Gastroesophageal sphincter (tissue), 4 donors: ENCODE results near the gene AIG1. TPM values are rescaled to one million over a fixed set of nuclear protein-coding genes. Genes with fewer than 3 reads are reported as not detected.

Source experiments
- ATAC-seq: fragments of 150-250 bp; one replicate; pipeline ENCODE4 v1.9.1; 2016; ENCODE audit warnings: mild to moderate bottlenecking, moderate library complexity
- H3K27ac ChIP-seq, 4 donors: fragments of 200-600 bp; sonication (generic) in 3 of 4; 1 replicate in 3 of 4; 2 replicates in 1 of 4; pipeline ENCODE4 v1.5.1; 2016 to 2019
- H3K27me3 ChIP-seq: fragments of 200-600 bp; sonication (generic); one replicate; pipeline ENCODE4 v1.5.1; 2019
- H3K36me3 ChIP-seq, 2 donors: fragments of 200-600 bp; sonication (generic); one replicate each; pipeline ENCODE4 v1.5.1; 2019; ENCODE audit warnings: control low read depth in 1 of 2
- H3K4me1 ChIP-seq, 3 donors: fragments of 200-600 bp; sonication (generic); 1 replicate in 2 of 3; 2 replicates in 1 of 3; pipeline ENCODE4 v1.5.1; 2016 to 2019; ENCODE audit warnings: control low read depth in 2 of 3
- H3K4me3 ChIP-seq, 2 donors: fragments of 200-600 bp; sonication (generic); one replicate each; pipeline ENCODE4 v1.5.1; 2019; ENCODE audit warnings: mild to moderate bottlenecking in 1 of 2, moderate library complexity in 1 of 2
- H3K9me3 ChIP-seq, 3 donors: fragments of 200-600 bp; sonication (generic); one replicate each; pipeline ENCODE4 v1.5.1; 2017 to 2019; ENCODE audit warnings: control low read depth in 2 of 3
- CTCF ChIP-seq, 4 experiments: fragments of 200-600 bp in 2 of 4; fragments of 450-650 bp in 2 of 4; sonication (generic) in 1 of 4; IDR thresholded peaks; one replicate each; pipeline ENCODE4 v1.5.1; 2017 to 2019; ENCODE audit warnings: antibody characterized with exemption in 4 of 4, mild to moderate bottlenecking in 2 of 4, moderate library complexity in 2 of 4
- EP300 ChIP-seq: sonication (generic); formaldehyde crosslinking; IDR thresholded peaks from one replicate; pipeline ENCODE4 v1.6.1; 2017; ENCODE audit warnings: antibody characterized with exemption, mild to moderate bottlenecking
- POLR2A ChIP-seq, 2 donors: fragments of 450-650 bp; IDR thresholded peaks; one replicate each; pipeline ENCODE4 v1.6.1; 2017; ENCODE audit warnings: antibody characterized with exemption in 2 of 2, mild to moderate bottlenecking in 2 of 2, moderate library complexity in 1 of 2
- POLR2AphosphoS5 ChIP-seq: sonication (generic); formaldehyde crosslinking; IDR thresholded peaks from one replicate; pipeline ENCODE4 v1.6.1; 2017; ENCODE audit warnings: antibody characterized with exemption
- WGBS, 2 donors: methylation state at CpG; one replicate each; pipeline ENCODE4 v1.1.5; 2018; ENCODE audit warnings: low coverage in 1 of 2; 5-methylcytosine and 5-hydroxymethylcytosine counted together
- total RNA-seq, 4 donors: library from RNA; depleted of rRNA; stranded (reverse); fragments of >200 nt; gene quantifications; one replicate each; pipeline ENCODE4 v1.1.0, GENCODE V29; 2016

AIG1 gene
- total RNA-seq, 4 donors from 2014 or later, result 24.0 to 42.0 (median 31.5) TPM

GRCh38 chr6:143155681-143156080 lies 95.0 kb downstream of the AIG1 start:
- H3K4me1 ChIP-seq, result peaks cover 0 to 10% (median 0%) of the 10 kb centered on the region in 3 donors
- no peaks in the 10 kb centered on the region for H3K9me3 ChIP-seq
- H3K27ac ChIP-seq, result no peak overlapping the region
- WGBS, 2 donors, result 88 to 90% methylated on average over 1 of the region's 1 CpG
- H3K36me3 ChIP-seq, result no peaks in the 10 kb centered on the region
- ATAC-seq, result no peak
- no peak overlapping the region for H3K4me3 ChIP-seq
- no peaks in the 10 kb centered on the region for H3K27me3 ChIP-seq
- TF ChIP-seq CTCF (IDR thresholded peaks at IDR 0.05) (no peak), POLR2A (IDR thresholded peaks at IDR 0.05) (no peak), POLR2AphosphoS5 (no peak), EP300 (no peak)

- no peak overlapping the region for H3K4me3 ChIP-seq
- peaks cover 0 to 11% (median 0%) of the 10 kb centered on the region in 3 donors for H3K4me1 ChIP-seq
- H3K9me3 ChIP-seq, result no peaks in the 10 kb centered on the region
- H3K36me3 ChIP-seq, result no peaks in the 10 kb centered on the region
- H3K27ac ChIP-seq, result no peak overlapping the region
- WGBS, 2 donors, result 61 to 94% methylated on average over 2 of the region's 2 CpGs
- no peak for ATAC-seq
- no peak for TF ChIP-seq POLR2AphosphoS5
- TF ChIP-seq EP300, result no peak
- no peak for TF ChIP-seq CTCF (IDR thresholded peaks at IDR 0.05)
- no peak for TF ChIP-seq POLR2A (IDR thresholded peaks at IDR 0.05)
- no peaks in the 10 kb centered on the region for H3K27me3 ChIP-seq
Measured at GRCh38 chr6:143157131-143157530, 96.4 kb downstream of the AIG1 start.

GRCh38 chr6:143158113-143158581 lies 97.5 kb downstream of the AIG1 start:
- no peak overlapping the region for H3K4me3 ChIP-seq
- H3K4me1 ChIP-seq, result peaks cover 0 to 11% (median 0%) of the 10 kb centered on the region in 3 donors
- TF ChIP-seq POLR2AphosphoS5 (no peak), CTCF (IDR thresholded peaks at IDR 0.05) (no peak), POLR2A (IDR thresholded peaks at IDR 0.05) (no peak), EP300 (no peak)
- 46% methylated on average over 2 to 3 of the region's 3 CpGs for WGBS, 2 donors
- no peaks in the 10 kb centered on the region for H3K36me3 ChIP-seq
- no peaks in the 10 kb centered on the region for H3K27me3 ChIP-seq
- H3K27ac ChIP-seq, result no peak overlapping the region
- no peak for ATAC-seq
- H3K9me3 ChIP-seq, result no peaks in the 10 kb centered on the region

GRCh38 chr6:143159001-143159400 lies 98.3 kb downstream of the AIG1 start:
- H3K27ac ChIP-seq, result no peak overlapping the region
- no peaks in the 10 kb centered on the region for H3K36me3 ChIP-seq
- H3K4me3 ChIP-seq, result no peak overlapping the region
- no peak for TF ChIP-seq POLR2A (IDR thresholded peaks at IDR 0.05)
- no peak for TF ChIP-seq CTCF (IDR thresholded peaks at IDR 0.05)
- TF ChIP-seq EP300, result no peak
- TF ChIP-seq POLR2AphosphoS5, result no peak
- H3K9me3 ChIP-seq, result no peaks in the 10 kb centered on the region
- H3K4me1 ChIP-seq, result peaks cover 0 to 11% (median 0%) of the 10 kb centered on the region in 3 donors
- WGBS, 2 donors, result 80 to 85% methylated on average over 1 of the region's 1 CpG
- no peaks in the 10 kb centered on the region for H3K27me3 ChIP-seq
- ATAC-seq, result no peak

- H3K4me3 ChIP-seq, result no peak overlapping the region
- WGBS, 2 donors, result 35 to 38% methylated on average over 1 of the region's 1 CpG
- H3K27me3 ChIP-seq, result no peaks in the 10 kb centered on the region
- H3K27ac ChIP-seq, result no peak overlapping the region
- H3K9me3 ChIP-seq, result no peaks in the 10 kb centered on the region
- H3K36me3 ChIP-seq, result no peaks in the 10 kb centered on the region
- ATAC-seq, result no peak
- H3K4me1 ChIP-seq, result peaks cover 0 to 11% (median 0%) of the 10 kb centered on the region in 3 donors
- no peak for TF ChIP-seq POLR2A (IDR thresholded peaks at IDR 0.05)
- no peak for TF ChIP-seq EP300
- TF ChIP-seq CTCF (IDR thresholded peaks at IDR 0.05), result no peak
- TF ChIP-seq POLR2AphosphoS5, result no peak
Measured at GRCh38 chr6:143160015-143160414, 99.3 kb downstream of the AIG1 start.
